22Rv1 (cell line): ENCODE results near the gene COL5A1.

ENCODE experiments used
- CTCF ChIP-seq: fragments of 450-650 bp; IDR thresholded peaks from 2 replicates; pipeline ENCODE4 v1.5.1; 2017; ENCODE audit warnings: mild to moderate bottlenecking
- ZFX ChIP-seq: fragments of 450-650 bp; IDR thresholded peaks from 2 replicates; pipeline ENCODE4 v1.6.1; 2017; ENCODE audit warnings: antibody characterized with exemption, borderline replicate concordance

DNA sequence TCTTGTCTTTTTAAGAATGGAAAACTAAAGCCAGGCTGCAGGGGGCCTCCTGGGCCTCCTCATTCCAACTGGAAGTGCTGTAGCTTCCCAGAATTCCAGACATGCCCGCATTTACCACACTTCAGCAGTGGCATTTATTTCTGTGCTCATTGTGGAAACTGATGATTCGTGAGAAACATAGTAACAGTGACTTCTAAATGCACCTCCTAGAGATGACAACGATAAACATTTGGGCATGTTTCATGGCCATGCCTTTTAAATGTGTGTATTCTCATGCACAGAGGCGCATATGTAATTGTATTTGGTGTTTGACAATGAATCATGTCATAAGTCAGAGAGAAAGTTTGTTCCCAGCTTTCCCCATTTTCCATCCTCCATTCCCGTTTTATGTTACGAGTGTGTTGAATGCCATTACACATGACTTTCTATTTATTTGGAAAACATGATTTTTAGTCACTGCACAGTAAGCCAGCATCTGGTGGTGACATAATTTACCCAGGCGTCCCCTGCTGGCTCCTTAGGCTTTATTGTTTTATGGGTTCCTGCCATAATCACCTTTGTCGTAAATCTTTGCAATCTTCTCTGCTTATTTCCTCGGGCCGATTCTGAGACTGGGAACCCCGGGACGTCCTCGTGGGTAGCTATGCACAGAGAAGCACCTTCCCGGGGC is 170.2 kb downstream of the COL5A1 start:
- TF ChIP-seq CTCF (no peak), ZFX (no peak)
